HG03139 (cell line): ENCODE measurements around the gene UGT3A2.

Experiments
- ATAC-seq: cut with Tn5 transposase; IDR thresholded peaks from one replicate; pipeline ENCODE4 v1.9.1; 2021; ENCODE audit not compliant: unreplicated experiment

The UGT3A2 gene

GRCh38 chr5:36009698-36010097 lies 57.0 kb downstream of the UGT3A2 start:
- ATAC-seq = no peak

GRCh38 chr5:36007366-36007765 lies 59.3 kb downstream of the UGT3A2 start:
- no peak for ATAC-seq

- ATAC-seq = no peak
These were observed 60.5 kb downstream of the UGT3A2 start for GRCh38 chr5:36006163-36006562.

GRCh38 chr5:36001032-36001431 lies 65.7 kb downstream of the UGT3A2 start:
- no peak for ATAC-seq

- ATAC-seq = no peak
These were observed 67.1 kb downstream of the UGT3A2 start for GRCh38 chr5:35999547-35999946.

GRCh38 chr5:35996076-35996475 lies 70.6 kb downstream of the UGT3A2 start:
- no peak for ATAC-seq

- ATAC-seq = no peak
These were observed 75.6 kb downstream of the UGT3A2 start, which contains the start of gene UGT3A1 for GRCh38 chr5:35990941-35991611. Gene UGT3A1 (minus strand): TSS chr5:35991390. CDS start chr5:35991240, 150 bp downstream.

- ATAC-seq = no peak
These were observed 76.2 kb downstream of the UGT3A2 start for GRCh38 chr5:35990520-35990919.

GRCh38 chr5:35988529-35988928 lies 78.2 kb downstream of the UGT3A2 start:
- ATAC-seq = no peak

- no peak for ATAC-seq
These were observed 78.9 kb downstream of the UGT3A2 start for GRCh38 chr5:35987776-35988175.
